Mesenteric fat pad (tissue), 1 donor: Measurements from ENCODE around the gene ACE. TPM values are rescaled to one million over a fixed set of nuclear protein-coding genes. Genes with fewer than 3 reads are reported as not detected.

Experiments
- DNase-seq: peaks from one replicate; pipeline ENCODE4 v3.0.0-alpha.2; 2020; ENCODE audit warnings: low spot score
- total RNA-seq: library from RNA; stranded (reverse); fragmentation: NEBNext Ultra II Directional; extraction: Animal tissue kit (Norgen Biotek cat#: 25700); gene quantifications from one replicate; pipeline ENCODE4 v1.2.1, GENCODE V29; 2021
- donor health status: DM: yes; HTN: yes; CAD: no.

Gene ACE
- total RNA-seq, 1 donor from 2014 or later = 14.1 TPM

DNA sequence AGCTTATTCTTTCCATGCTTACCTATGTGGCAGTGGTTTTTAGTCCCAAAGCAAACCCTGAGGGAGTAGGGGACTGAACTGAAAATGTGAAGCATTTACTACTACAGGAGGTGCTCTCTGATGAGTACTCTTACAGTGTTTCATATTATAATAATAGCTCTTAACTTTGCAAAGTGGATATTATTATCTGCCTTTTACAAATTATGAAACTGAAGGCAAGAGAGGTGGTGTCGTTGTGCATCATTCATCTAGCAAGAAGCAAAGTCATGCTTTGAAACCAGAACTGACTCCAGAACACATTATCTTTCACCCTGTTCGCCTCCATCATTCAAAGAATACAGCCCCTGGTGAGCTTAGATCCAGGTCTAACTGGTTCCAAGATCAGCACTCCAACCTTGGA, 38.1 kb downstream of the ACE start:
- no peak for DNase-seq

DNA sequence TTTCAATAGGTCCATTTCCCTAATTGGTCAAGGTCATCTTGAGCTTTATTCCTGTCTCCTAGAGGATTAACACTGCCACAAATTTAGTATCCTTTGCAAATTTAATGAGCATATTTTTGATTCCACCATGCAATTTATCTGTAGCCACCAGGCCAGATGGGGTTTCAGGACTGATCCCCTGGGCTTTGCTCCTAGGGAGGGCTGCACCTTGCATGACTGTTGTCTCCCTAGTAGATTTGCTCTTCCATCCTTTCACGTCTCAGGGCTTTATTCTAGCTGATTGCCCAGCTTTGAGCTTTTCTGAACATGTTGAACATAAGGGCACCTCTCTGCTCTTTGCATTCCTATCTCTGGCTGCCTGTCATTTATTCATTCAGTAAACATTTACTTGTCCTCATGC, 38.6 kb downstream of the ACE start:
- DNase-seq = no peak

DNA sequence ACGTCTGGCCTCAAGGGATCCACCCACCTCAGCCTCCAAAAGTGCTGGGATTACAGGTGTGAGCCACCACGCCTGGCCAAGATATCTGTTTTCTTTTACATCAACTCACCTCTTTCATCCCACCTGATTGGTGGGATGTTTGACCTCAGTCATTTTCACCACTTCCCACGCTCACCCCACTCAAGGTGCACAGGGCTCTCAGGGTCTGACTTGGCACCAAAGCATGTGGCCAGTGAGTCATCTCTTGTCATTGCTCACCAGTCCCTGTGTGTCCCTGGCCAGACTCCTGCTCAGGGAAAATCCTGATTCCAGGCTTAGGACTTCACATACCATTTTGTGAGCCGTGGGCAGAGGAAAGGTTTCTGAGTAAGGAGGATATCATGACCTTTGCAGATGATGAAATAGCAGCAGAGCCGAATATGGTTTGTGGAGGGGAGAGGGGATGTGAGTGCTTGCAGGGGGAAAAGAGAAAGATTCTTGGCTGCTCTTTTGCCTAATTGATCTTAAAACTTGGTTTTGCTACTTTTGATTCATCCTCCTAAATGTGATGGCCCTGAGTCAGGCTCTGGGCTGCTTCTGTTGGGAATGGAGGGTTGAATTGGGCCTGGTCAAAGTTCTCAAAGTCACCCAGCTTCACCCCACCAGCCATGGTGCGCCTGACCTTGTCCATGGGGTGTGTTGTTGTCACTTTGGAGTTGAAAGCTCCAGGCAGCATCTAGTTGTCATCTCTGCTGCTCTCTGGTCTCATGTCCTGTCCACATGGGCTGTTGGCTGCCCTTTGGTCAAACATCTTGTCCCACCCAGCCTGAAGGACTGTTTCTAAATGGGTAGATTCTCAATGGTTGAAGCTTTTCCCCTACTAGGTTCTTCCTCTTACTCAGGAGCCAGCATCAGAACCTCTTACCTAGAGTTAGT, 40.3 kb downstream of the ACE start:
- no peak for DNase-seq

DNA sequence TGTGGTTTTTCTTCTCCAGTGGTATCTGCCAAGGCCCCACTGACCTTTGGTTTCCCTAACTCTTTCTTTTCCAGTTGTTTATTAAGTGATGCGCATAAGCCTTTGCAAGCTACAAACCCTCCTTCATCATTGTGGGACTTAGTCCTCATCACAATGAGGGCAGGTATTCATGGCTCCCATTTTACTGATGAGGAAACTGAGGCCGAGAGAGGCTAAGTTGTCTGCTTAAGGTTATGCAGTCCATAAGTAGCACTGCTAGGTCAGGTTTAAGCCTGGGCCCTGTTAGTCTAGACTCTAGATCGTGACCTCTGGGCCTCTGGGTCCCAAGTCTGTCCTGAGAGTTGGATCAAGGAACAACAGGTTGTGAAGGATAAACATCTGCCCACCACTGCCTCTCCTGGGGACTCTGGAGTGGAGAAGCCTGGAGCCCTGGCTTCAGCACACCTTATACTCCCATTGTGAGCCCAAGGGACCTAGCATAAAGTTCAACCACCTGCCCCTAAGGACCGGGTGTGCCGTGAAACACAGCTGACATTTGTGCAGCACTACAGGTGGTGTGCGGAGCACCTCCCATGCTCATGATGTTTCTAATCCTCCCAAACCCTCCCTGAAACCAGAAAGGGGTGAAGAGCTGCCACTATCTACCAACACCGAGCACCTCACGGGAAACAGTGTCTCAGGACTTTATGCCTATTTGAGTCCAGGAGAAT, 41.1 kb downstream of the ACE start:
- DNase-seq = no peak

DNA sequence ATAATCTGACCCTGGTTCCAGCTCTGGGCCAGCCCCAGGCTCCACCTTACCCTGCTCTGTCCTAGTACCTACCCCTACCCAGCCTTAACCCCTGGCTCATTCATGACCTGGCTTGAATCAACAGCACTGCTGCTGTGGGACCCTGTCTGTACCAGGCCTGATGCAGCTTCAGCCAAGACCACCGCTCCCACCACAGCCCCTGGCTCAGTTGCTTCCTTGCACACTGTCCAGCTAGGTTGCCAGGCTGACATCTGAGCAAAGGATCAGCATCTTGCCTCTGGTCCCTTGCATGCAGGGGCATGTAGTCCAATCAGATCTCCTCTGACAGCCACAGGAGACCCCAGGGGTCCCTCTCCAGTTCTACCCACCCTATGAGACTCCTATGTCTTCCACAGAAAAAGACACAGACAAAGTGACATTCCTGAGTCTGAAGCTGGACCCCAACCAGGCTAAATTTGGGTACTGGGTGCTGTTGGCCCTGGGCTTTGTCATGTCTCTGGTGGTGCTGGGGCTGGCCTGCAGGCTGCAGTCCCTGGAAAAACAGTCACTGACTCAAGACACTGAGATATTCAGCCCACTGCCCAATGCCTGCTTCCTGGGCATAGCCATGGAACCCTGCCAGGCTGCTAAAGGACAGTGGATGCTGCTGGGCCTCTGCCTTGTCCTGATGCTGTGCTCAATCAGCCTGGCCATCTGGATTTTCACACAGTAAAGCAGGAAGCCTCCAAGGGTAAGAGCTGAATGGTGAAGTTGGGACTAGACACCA, 42.4 kb downstream of the ACE start:
- DNase-seq = no peak

DNA sequence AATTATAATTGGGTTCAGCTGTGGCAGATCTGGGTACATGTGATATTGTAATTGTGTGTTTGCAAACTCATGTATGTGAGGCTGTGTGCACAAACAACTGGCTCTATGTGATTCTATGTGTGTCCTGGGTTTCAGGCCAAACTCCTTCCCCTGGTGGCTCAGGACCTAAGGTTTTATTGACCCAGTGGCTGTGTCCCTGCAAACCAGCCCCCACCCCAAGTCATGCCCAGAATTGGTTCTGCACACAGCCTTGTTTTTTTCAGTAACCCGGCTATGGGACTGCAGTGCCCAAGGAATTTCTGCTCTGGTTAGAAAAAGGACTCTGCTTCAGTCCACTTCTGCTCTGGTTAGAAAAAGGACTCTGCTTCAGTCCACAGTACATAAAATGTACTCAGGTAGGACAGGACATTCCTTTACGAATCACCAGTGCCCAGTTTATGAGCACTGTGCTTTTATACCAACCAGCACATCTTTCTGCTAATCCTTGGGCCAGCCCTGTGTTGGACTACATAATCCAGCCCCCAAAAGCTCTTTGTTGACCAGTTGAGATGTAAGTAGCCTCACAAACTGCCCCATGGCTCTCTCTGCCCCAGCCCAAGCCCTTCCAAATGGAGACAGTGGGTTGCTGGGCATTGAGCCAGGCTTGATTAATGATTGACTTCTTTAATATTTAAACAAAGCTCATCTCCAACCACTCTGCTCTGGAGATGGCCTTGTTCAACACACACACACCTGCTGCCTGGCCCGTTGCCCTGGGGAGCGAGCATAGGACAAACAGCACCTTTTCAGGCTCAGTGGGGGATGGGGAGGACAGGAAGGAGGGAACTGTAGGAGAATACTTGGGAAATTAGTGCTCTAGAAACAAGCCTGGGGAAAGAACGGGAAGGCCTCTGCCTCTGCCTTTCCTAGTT, 43.4 kb downstream of the ACE start:
- no peak for DNase-seq

DNA sequence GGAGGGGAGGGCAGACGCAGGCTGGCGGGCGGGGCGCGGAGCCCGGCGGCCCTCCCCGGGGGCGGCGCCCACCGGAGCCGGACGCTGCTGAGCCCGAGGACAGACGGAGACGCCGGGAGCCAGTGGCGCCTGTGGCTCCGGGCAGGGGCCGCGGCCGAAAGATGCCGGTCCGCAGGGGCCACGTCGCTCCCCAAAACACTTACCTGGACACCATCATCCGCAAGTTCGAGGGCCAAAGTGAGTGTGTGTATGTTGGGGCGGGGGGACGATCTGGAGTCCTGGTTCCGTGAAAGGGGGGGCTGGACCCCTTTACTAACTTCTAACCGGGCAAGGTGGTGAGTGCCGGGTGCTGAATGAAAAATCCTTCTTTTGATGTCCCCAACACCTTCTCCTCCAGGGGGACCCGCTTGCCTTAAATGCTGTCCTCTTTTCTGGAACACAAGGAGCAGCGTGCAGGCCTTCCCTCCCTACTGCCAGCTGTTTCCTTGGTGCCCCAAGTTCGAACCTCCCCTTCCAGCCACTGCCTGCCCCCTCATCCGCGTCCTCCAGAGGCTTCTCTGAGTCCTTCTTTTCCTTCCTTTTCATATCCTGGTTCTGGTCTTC, 46.5 kb downstream of the ACE start, which contains the start of gene KCNH6:
Gene KCNH6, plus strand, starts transcription at position 106 of the 603 bp plus-strand sequence. Its CDS starts 56 bp downstream, at position 162.
- DNase-seq = no peak

DNA sequence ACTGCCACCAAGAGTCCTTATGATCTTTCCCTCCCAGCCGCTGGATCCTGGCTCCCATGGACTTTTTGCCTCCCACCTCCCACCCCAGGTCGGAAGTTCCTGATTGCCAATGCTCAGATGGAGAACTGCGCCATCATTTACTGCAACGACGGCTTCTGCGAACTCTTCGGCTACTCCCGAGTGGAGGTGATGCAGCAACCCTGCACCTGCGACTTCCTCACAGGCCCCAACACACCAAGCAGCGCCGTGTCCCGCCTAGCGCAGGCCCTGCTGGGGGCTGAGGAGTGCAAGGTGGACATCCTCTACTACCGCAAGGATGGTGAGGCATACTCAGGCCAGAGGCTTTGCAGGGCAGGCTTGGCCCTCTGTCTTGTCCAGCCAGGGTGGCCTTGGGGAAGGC, 47.2 kb downstream of the ACE start:
- DNase-seq = no peak

DNA sequence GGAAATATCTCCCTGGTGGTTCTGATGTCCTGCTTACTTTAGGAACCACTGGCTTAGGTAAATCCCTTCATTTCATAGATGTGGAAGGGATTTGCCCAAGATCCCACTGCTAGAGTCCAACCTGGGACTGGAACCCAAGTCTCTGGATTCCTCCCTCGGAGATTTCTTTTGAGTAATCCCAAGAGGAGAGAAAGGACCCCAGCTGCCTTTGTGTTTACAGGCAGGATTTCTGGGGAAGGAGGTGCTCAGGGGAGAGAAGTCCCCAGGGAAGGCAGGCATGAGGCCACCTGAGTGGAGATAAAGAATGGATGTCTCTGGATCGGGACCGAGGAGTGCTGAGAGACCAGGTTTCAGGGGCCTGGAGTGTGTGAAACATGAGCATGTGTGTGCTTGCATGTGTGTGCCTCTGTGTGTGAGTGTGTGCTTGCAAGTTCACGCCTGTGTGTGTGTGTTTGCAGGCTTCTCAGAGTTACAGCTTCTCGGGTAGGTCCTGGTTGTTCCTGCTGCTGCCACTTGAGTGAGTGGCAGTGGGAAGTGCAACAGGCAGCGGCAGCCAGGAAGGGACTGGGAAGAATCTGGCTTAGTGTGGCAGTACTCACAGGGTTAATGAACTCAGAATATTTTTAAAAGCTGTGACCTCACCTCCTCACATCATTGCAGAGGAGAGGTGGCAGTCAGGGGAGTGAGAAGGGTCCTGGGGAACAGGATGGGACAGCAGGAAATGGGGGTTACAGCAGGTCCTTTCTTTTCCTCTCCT, 48.5 kb downstream of the ACE start:
- no peak for DNase-seq

DNA sequence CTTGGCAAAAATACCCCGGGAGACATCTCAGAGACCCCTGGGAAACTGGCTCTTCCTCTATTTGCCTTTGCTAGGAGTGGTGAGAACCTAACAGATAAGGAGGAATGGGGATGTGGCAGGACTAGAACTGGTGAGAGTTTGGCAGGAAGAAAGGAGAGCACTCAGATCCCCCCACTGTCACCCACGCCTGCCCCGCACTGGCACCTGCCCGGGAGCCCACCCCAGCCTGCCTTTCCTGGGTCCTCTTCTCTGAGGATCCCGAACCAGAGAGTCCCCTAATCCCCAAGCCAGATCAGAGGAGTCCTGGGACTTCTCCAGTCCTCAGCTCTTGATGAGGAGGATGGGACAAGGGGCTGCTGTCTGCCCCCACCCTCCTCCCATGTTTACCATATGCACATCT, 50.0 kb downstream of the ACE start:
- no peak for DNase-seq

DNA sequence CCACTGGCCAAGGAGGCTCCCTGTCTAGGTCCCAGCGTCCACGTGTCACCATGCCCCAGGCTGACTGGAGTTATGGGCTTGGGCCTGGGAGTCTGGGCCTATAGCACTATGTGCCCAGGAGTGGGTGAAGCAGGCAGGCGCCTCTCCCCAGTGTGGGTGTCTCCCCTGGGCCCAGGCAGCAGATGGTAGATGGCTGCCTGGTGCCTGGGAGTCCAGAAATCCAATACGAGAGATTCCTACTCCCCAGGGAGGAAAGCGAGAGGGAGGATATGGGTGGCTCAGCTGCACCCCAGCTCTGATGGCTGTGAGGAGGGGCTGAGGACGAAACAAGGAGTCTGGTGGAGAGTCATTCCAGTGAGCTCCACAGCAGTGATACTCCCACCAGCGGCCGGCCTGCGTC, 51.3 kb downstream of the ACE start:
- DNase-seq = no peak

DNA sequence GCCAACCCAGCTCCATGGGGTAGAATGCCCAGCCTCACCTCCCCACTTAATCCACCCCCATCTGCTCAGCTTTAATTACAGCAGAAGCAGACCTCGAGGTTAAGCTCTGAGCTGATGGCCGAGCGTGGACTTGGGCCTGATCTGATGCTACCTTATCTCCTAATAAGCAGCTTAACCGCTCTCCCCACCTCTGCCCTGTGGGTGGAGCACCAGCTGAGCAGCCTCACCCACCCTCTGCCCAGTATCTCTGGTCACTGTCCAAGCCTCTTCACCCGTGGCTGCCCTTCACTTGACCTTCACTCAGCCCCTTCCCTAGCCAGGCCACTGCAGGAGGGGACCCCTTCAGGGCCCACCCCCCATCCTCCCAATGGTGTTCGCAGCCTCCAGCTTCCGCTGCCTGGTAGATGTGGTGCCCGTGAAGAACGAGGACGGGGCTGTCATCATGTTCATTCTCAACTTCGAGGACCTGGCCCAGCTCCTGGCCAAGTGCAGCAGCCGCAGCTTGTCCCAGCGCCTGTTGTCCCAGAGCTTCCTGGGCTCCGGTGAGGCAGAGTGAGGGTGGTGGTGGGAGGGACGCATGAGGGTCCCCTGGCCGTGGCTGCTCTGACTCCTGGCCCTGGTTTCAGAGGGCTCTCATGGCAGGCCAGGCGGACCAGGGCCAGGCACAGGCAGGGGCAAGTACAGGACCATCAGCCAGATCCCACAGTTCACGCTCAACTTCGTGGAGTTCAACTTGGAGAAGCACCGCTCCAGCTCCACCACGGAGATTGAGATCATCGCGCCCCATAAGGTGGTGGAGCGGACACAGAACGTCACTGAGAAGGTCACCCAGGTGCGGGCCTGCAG, 53.1 kb downstream of the ACE start:
- DNase-seq = no peak

DNA sequence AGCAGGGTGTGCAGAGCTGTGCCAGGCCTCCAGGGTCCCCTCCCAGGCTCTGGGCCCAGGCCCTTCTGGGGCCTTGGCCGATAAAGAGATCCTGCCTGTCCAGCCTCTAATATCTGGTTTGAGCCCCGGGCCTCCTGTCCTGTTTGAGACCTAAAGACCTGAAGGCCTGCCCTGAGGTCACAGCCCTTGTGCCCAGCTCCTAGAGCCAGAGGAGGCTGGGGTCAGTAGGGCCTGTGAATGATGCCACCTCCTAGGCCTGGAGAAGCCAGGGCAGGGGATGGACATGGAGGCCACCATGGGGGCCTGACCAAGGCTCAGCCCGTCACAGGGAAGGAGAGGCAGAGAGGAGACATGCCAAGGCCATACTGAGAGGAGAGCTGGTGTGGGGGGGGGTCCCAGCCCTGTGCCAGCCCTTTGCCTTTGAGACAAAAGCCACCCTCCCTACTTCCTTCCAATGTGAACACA, 53.7 kb downstream of the ACE start:
- DNase-seq = no peak

DNA sequence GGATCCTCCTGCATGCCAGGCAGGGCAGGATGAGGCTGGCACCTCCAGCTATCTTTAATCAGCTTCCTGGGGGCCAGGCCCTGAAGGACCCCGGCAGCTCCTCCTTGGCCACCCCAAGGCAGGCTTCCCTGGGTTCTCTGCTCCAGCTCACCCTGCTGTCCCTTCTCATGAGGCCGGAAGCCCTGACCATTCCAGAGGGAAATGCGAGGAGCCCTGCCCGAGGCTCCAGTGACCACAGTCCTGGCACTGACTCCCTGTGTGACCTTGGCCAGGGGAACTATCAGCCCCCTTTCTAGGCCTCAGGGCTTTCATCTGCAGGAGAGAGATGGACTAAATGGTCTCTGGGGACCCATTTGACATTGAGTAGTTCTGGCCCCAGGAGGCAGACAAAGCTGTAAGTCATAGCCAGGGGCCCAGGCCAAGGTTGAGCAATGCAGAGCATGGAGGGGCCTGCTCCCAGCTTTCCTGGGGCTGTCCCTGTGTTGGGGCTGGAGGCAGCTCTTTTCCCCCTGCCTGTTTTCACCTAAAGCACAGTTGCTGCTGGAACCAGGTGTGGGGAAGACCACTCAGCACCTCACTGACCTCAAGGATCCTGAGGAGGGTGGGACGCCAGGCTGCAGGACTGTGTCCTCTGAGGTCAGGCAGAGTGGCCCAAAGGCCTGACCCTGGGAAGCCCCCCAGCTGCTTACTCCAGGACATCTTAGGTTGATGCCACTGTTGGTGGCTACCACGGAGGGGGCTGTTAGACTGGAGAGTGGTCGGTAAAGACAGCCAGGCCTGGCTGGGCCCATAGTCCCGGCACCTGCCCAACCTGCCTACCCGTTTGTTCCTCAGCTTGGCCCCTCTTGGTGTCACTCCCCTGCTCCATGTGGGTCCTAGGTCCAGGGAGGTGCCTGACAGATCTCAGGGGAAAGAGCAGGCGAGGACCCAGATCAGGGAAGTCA, 54.4 kb downstream of the ACE start:
- DNase-seq = no peak

DNA sequence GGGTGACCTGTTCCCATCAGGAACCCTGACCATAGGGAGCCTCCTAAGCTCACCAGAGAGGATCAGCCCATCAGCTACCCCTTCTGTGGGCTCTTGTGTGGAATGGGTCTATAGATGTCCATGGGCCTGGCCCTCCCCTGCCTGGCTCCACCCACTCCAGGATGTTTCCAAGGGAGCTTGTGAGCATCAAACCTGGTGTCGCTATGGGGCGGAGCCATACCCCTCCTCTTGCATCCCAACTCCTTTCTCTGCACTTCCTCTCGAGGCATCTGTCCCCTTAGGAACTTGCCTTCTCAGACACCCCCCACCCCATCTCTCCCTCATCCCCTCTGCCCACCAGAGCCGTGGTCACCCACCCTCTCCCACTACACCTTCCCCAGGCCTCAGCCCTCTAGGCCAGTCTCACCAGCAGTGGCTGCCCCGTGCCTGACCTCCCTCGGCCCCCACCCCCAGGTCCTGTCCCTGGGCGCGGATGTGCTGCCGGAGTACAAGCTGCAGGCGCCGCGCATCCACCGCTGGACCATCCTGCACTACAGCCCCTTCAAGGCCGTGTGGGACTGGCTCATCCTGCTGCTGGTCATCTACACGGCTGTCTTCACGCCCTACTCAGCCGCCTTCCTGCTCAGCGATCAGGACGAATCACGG, 56.7 kb downstream of the ACE start:
- DNase-seq = no peak

DNA sequence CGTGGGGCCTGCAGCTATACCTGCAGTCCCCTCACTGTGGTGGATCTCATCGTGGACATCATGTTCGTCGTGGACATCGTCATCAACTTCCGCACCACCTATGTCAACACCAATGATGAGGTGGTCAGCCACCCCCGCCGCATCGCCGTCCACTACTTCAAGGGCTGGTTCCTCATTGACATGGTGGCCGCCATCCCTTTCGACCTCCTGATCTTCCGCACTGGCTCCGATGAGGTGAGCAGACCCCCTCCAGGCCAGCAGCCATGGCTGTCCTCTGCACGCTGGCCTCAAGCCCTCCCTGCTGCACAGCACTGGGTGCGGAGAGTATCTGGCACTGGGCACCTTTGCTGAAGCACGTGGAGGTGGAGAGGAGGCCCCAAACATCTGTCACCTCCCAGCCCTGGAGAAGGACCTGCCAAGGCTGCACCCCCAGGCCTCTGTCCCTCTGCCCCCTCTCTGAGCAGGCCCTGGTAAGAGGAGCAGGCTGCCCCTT, 57.3 kb downstream of the ACE start:
- no peak for DNase-seq
